HL-60 (cell line): ENCODE measurements around the gene SBNO2.

Experiments
- DNase-seq, 2 experiments: peaks; one replicate each; pipeline ENCODE4 v3.0.0-alpha.2; 2010 to 2020; ENCODE audit warnings: low read depth in 1 of 2, low spot score in 1 of 2
- H3K27ac ChIP-seq: fragments of 250-450 bp; sonication (Bioruptor Pico); replicated peaks from 2 replicates; pipeline ENCODE4 v1.5.1; 2020; ENCODE audit warnings: mild to moderate bottlenecking, moderate library complexity
- H3K27me3 ChIP-seq: fragments of 250-450 bp; sonication (Bioruptor Pico); 2 replicates; pipeline ENCODE4 v1.5.1; 2021; ENCODE audit warnings: mild to moderate bottlenecking, moderate library complexity; ENCODE audit not compliant: insufficient read depth, poor library complexity, severe bottlenecking
- H3K4me3 ChIP-seq: replicated peaks from 2 replicates; pipeline ENCODE4 v1.5.1; 2011; ENCODE audit warnings: mild to moderate bottlenecking, control low read depth, low read length; ENCODE audit not compliant: insufficient read depth
- CTCF ChIP-seq: IDR thresholded peaks from one replicate; pipeline ENCODE4 v1.5.1; 2011; ENCODE audit warnings: low read length, control low read depth, inconsistent platforms; ENCODE audit not compliant: insufficient read depth
- GABPA ChIP-seq: IDR thresholded peaks from 2 replicates; pipeline ENCODE4 v1.6.1; 2012; ENCODE audit warnings: low read depth
- POLR2AphosphoS5 ChIP-seq: IDR thresholded peaks from 2 replicates; pipeline ENCODE4 v1.6.1; 2012; ENCODE audit warnings: low read depth
- SPI1 ChIP-seq: IDR thresholded peaks from 2 replicates; pipeline ENCODE4 v1.6.1; 2012; ENCODE audit warnings: low read depth, mild to moderate bottlenecking, borderline replicate concordance
- TF ChIP-seq, protein P1 (sequence below): IDR thresholded peaks from 2 replicates; pipeline ENCODE4 v1.6.1; 2012; ENCODE audit warnings: low read depth; ENCODE audit not compliant: insufficient replicate concordance

Gene SBNO2

GRCh38 chr19:1110809-1111640, 63.0 kb downstream of the SBNO2 start:
- H3K27ac ChIP-seq = no peak overlapping the region
- TF ChIP-seq CTCF (no peak), POLR2AphosphoS5 (no peak), GABPA (no peak), SPI1 (no peak)
- TF ChIP-seq, protein P1, sequence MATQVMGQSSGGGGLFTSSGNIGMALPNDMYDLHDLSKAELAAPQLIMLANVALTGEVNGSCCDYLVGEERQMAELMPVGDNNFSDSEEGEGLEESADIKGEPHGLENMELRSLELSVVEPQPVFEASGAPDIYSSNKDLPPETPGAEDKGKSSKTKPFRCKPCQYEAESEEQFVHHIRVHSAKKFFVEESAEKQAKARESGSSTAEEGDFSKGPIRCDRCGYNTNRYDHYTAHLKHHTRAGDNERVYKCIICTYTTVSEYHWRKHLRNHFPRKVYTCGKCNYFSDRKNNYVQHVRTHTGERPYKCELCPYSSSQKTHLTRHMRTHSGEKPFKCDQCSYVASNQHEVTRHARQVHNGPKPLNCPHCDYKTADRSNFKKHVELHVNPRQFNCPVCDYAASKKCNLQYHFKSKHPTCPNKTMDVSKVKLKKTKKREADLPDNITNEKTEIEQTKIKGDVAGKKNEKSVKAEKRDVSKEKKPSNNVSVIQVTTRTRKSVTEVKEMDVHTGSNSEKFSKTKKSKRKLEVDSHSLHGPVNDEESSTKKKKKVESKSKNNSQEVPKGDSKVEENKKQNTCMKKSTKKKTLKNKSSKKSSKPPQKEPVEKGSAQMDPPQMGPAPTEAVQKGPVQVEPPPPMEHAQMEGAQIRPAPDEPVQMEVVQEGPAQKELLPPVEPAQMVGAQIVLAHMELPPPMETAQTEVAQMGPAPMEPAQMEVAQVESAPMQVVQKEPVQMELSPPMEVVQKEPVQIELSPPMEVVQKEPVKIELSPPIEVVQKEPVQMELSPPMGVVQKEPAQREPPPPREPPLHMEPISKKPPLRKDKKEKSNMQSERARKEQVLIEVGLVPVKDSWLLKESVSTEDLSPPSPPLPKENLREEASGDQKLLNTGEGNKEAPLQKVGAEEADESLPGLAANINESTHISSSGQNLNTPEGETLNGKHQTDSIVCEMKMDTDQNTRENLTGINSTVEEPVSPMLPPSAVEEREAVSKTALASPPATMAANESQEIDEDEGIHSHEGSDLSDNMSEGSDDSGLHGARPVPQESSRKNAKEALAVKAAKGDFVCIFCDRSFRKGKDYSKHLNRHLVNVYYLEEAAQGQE = no peak
- no peak overlapping the region for H3K4me3 ChIP-seq
- DNase-seq = no peak
- H3K27me3 ChIP-seq = no peaks in the 10 kb centered on the region

DNA sequence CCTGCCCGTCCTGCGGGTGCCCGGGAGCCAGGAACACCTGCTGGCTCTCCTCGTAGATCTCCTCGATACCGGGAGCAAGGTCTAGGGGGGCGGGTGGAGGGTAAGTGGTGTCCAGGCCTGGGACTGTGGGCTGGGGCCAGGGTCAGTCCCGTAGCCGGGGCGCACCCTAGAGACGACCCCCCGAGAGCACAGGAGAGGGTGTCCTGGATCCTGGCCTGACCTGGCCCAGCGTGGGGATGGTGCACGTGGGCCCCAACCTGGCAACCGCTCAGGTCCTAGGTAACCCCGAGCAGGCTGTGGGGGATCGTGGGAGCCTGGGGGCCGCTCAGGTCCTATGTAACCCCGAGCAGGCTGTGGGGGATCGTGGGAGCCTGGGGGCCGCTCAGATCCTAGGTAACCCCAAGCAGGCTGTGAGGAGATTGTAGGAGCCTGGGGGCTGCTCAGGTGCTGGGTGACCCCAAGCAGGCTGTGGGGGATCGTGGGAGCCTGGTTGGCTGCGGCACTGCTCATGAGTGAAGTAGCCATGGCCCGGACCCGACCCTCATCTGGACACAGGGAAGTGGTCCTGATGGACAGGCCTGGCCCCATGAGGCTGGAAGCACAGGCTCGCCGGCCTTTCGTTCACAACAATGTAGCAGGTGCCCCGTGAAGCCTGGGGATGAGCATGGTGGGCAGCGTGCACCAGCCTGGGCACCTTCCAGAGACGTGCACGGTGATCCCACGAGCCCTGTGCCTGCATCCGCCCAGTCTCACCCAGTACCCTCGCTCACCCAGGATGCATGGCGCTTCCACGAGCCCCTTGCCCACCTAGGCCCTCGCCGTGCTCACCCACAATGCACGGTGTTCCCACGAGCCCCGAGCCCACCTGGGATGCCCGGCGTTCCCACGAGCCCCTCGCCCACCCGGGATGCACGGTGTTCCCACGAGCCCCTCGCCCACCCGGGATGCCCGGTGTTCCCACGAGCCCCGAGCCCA, 64.1 kb downstream of the SBNO2 start:
- Histone ChIP-seq H3K4me3 (no peak overlapping the region), H3K27me3 (no peaks in the 10 kb centered on the region), H3K27ac (no peak overlapping the region)
- TF ChIP-seq POLR2AphosphoS5 = no peak
- TF ChIP-seq, protein P1 = no peak
- TF ChIP-seq CTCF = no peak
- TF ChIP-seq GABPA = no peak
- TF ChIP-seq SPI1 = no peak
- DNase-seq = no peak

DNA sequence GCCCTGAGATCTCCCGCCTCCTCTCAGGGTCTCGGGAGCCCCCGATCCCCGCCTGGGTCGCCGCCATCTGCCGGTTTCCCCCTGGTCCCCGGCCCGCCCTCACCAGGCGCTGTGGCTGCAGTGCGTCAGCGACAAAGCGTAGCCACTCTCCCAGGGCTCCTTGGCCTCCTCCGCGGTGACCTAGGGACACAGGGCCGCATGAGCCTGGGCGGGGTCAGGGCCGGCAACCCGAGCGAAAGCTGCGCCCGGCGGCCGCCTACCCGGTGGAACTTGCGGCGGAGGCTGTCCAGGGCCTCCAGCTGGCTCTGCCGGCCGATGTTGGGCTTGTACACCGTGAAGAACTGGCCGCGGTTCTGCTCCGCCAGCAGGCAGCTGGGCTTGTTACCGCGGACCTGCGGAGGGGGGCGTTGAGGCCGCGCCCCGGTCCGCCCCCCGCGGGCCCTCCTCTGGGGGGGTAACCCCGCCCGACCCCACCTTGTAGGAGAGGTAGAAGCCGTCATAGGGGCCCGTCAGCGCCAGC, 65.0 kb downstream of the SBNO2 start:
- Histone ChIP-seq H3K27me3 (no peaks in the 10 kb centered on the region), H3K27ac (no peak overlapping the region), H3K4me3 (no peak overlapping the region)
- TF ChIP-seq GABPA = no peak
- no peak for TF ChIP-seq CTCF
- no peak for TF ChIP-seq POLR2AphosphoS5
- TF ChIP-seq, protein P1 = no peak
- no peak for TF ChIP-seq SPI1
- DNase-seq = no peak
